ENCODE measurements around the gene SOCS4.

- TF ChIP-seq POLR2A (IDR thresholded peaks at IDR 0.05) (no peak), CTCF (IDR thresholded peaks at IDR 0.05) (no peak), EP300 (IDR thresholded peaks at IDR 0.05) (no peak), POLR2AphosphoS5 (IDR thresholded peaks at IDR 0.05) (no peak)
These were observed 71.5 kb downstream of the SOCS4 start for GRCh38 chr14:55098561-55098898.

Measured in stomach (tissue), 4 donors.